8988T (cell line): ENCODE results near the gene ABHD2.
"Not testable (repeated sequence)": the region's sequence is repeated elsewhere in the genome, so short reads cannot be mapped to it uniquely, and the experiment has no call there.

Experiments
- DNase-seq: peaks from one replicate; pipeline ENCODE4 v3.0.0; 2011

Gene ABHD2

GRCh38 chr15:89075846-89076245 is 12.4 kb upstream of the ABHD2 start:
- DNase-seq: no peak

DNA sequence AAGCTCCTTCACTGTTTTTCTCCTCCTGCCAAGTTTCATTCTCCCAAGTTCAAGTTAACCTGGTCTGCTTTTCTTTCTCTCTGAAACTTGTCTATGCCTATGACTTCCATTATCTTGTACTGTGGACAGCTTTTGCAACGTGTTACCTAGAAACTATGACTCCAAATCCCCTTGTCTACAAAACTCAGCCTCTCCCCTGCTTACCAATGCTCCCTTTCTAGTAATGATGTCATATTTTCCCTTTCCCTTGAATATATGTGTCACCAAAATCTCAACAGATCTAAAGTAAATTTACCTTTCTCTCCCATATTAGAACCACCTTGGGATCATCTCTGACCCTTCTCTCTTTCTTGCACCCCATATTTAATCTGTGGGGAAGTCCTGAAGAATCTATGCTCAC is 10.5 kb upstream of the ABHD2 start:
- DNase-seq: no peak

- no peak for DNase-seq
Measured at GRCh38 chr15:89078851-89079810, 9.1 kb upstream of the ABHD2 start.

- no peak for DNase-seq
Measured at GRCh38 chr15:89081878-89082277, 6.4 kb upstream of the ABHD2 start.

DNA sequence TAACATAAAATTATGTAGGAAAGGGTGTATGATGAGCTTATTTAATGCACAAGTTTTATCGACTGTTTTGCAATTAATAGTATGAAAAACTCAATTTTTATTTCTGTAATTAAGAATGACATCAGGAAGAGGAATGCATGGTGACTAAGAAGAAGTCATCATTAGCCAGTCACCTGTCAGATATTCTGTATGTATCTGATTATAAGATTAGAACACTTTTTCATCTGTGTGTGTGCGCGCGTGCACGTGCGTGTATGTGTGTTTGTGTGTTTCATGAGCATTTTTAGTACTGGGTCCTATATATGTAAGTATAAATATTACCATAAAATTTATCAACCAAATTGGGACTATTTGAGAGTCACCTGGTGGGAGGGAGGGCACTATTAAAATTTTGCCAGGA is 5.0 kb upstream of the ABHD2 start:
- DNase-seq: no peak

DNA sequence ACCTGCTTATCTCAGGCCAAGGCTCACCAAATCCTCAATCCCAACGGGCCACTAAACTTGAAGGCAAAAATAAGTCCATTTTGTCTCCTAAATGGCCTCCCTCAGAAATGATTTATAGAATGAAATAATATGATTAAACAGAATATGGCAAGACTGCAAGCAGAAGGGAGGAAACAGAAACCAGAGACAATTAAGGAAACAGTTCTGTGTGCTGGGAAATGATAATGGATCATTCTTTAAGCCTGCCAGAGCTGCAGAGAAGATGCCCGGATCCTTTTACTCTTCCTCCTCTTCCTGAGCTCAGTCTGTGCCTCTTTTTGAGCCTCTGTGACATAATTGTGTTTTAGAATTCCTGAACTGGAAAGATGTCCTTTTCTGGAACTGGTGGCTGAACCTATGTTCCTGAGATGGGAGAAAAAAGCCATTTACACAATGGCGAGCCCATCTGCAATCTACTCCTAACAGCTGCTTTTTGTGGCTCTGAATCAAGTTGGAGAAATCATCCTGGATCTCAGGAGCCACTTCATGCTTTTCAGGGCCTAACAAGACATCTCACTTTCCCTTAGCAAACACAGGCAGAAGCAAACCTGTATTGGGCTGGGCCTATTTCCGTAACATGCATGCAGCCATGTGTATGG is 2.8 kb upstream of the ABHD2 start:
- no peak for DNase-seq

GRCh38 chr15:89085933-89086332 is 2.3 kb upstream of the ABHD2 start:
- DNase-seq: not testable (repeated sequence)

DNA sequence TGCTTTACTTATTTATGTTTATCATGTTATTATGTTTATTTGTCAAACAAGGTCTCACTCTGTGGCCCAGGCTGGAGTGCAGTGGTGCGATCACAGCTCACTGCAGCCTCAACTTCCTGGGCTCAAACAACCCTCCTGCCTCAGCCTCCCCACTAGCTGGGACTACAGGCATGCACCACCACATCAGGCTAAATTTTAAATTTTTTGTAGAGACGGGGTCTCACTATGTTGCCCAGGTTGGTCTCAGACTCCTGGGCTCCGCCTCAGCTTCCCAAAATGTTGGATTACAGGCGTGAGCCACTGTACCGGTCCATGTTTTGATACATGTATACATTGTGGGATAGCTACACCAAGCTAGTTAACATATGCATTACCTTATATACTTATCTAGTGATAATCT is 1.9 kb upstream of the ABHD2 start:
- not testable (repeated sequence) for DNase-seq

DNA sequence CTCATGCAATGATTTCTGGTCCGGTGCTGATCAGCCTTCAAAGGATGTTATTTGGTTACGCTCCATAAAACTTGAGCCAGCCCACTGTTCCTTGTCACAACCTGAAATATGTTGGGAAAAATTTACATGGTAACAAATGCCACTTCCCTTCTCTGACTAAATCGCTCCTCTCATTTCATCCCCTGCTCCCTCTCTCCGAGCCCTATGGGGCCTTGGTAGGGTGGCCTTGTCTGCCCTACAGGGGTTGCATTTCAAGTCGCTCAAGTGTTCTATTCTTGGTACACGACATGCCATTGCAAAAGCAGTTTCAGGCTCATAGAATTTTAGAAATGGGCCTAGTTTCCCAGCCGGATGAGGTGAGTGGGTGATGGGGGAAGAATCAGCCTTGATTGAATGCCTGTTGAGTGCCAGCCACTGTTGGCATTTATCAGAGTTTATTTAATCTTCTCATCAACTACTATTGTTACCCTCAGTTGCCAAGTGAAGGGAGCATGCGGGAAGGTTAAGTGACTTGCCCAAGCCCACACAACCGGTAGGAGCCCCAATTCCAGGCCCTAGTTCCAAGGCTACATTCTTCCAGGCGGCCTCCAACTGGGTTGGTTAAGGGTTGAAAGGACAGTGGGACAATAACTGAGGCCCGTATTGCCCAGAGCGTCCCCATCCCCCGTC is 961 bp upstream of the ABHD2 start:
- no peak for DNase-seq

- no peak for DNase-seq
Measured at GRCh38 chr15:89088605-89089315, 504 bp downstream of the ABHD2 start.

- no peak for DNase-seq
Measured at GRCh38 chr15:89089316-89090230, 1.3 kb downstream of the ABHD2 start.

- no peak for DNase-seq
Measured at GRCh38 chr15:89090791-89091626, 2.8 kb downstream of the ABHD2 start.

DNA sequence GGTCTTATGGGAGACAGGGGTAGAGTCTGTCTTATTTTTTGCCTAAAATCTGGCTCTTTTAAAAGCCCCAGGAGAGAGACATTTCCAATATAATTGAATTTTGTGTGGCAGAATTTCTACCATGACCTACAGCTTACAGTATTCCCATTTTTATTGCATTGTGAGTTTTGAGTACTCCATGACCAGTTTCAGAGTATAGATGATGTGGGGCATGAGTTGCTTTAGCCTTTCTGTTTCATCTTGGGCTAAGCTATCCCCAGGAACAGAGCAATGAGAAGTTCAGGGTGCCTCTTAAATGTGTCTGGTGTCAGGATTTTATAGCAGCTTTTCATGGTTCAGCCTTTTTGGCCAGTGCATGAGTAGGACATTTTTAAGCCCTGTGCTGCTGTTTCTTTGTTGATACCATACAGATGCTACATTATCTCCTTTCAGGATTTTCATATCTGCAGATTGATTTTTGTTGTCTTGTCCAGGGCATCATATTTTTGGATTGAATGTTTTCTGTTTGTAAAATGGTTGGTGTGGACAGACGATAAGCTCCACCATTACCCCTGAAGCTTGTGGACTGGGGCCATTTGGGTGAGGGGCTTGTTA is 3.5 kb downstream of the ABHD2 start:
- no peak for DNase-seq

- no peak for DNase-seq
Measured at GRCh38 chr15:89093509-89093908, 5.3 kb downstream of the ABHD2 start.

- DNase-seq: no peak
Measured at GRCh38 chr15:89095073-89095472, 6.8 kb downstream of the ABHD2 start.

GRCh38 chr15:89095556-89095955 is 7.3 kb downstream of the ABHD2 start:
- no peak for DNase-seq

GRCh38 chr15:89096664-89097063 is 8.4 kb downstream of the ABHD2 start:
- no peak for DNase-seq

- no peak for DNase-seq
Measured at GRCh38 chr15:89097313-89097712, 9.1 kb downstream of the ABHD2 start.

- no peak for DNase-seq
Measured at GRCh38 chr15:89098281-89098680, 10.0 kb downstream of the ABHD2 start.

DNA sequence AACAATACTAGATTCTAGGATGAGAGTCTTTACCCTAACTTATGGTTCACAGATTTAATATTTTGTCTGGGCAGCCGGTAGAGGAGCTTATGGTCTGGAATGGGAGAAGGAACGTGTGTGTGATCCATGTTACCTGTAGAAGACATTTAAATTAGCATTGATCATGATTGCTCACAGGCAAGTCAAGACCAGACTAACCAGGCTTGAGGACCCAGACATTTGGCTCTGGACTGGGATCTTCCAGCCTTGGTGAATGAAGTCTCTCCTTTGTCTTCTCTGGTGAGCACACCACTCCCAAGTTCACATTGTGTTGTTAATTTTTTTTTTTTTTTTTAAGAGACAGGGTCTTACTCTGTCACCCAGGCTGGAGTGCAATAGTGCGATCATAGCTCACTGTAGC is 11.7 kb downstream of the ABHD2 start:
- no peak for DNase-seq
